ENCODE results near the gene PNRC1.
"Not testable (repeated sequence)": the region's sequence is repeated elsewhere in the genome, so short reads cannot be mapped to it uniquely, and the experiment has no call there.

PNRC1 gene

GRCh38 chr6:89116702-89117101 is 36.2 kb downstream of the PNRC1 start:
- no peak for DNase-seq

DNA sequence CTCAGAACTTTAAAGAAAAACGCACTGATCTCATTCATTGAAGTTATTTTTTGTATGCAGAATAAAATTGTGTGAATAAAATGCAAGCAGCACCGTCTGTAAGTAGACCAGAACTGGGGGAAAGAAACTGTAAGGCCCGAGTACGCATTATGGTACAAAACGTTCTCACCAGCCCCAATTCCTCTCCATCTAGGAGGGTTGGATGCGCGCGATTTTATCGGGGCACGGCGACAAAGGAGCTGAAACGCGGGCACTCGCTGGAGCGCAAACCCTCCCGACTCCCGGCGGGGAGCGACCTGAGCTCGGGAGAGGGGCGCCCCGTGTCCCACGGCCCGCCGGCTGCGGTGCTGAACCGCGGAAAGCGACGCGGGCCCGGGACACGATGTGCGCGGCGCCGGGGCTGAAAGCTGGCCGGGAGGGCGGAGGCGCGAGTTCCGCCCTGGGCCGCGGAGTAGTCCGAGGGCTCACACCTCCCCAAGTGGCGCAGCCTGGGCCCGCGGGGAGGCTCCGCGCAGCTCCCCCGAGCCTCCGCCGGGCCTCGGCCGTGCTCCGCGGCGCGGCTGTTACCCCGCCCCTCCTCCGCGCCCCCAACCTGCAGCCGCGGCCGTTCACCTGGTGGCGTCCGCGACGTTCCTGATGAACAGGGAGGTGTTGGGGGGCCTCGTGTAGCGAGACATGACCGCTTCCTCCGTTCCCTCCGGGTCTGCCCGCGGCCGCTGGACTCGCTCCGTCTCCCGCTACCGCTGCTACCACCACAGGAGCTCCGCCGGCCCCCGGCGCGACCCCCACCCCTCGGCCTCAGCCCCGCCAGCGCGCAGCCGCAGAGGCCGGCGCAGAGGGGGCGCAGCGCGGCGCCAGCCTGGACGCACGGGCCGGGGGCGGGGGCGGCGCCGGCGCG is 36.9 kb downstream of the PNRC1 start, which contains the start of gene SRSF12:
Gene SRSF12, minus strand, starts transcription at position 861 of the 898 bp plus-strand sequence. Its CDS starts 184 bp downstream, at position 677.
- peak; percentile 31 to 43 for DNase-seq

- no peak for DNase-seq
These were observed 38.4 kb downstream of the PNRC1 start for GRCh38 chr6:89118931-89119330.

DNA sequence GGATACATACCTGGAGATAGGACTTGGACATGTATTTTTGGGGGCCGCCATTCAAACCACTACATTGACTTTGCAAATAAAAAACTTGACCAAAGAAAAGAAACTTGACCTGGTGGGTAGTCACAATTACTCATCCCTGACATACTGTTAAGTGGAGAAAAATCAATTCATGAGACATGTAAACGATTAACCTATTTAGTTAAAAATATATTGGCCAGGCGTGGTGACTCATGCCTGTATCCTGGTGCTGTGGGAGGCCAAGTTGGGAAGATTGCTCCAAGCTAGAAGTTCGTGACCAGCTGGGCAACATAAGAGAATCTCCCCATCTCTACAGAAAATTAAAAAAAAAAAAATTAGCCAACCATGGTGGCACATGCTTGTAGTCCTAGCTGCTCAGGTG is 39.8 kb downstream of the PNRC1 start:
- no peak for DNase-seq

GRCh38 chr6:89121934-89122333 is 41.4 kb downstream of the PNRC1 start:
- DNase-seq, result no peak

DNA sequence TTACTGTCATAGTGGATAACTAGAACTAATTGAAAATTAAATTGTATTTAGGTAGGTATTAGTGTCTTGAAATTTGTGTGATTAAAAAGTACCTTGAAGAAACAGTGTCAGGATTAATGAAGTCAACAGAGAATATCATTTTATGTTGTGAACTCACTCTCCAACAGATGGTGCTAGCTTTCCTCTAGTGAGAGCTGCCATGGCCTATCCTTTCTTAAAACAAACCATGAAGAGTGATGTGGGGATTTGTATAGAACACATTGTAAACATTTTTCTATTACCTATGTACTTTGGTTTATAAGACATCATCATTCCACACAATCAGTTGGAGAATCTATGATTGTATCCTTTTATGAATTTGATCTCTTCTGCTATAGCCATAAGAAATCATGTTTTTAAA is 42.1 kb downstream of the PNRC1 start:
- no peak for DNase-seq

DNA sequence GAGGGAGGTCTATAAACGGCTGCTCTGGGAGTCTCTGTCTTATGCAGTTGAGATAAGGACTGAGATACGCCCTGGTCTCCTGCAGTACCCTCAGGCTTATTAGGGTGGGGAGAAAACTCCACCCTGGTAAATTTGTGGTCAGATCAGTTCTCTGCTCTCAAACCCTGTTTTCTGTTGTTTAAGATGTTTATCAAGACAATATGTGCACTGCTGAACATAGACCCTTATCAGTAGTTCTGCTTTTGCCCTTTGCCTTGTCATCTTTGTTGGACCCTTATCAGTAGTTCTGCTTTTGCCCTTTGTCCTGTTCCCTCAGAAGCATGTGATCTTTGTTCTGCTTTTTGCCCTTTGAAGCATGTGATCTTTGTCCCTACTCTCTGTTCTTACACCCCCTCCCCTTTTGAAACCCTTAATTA is 47.7 kb downstream of the PNRC1 start:
- not testable (repeated sequence) for DNase-seq

DNA sequence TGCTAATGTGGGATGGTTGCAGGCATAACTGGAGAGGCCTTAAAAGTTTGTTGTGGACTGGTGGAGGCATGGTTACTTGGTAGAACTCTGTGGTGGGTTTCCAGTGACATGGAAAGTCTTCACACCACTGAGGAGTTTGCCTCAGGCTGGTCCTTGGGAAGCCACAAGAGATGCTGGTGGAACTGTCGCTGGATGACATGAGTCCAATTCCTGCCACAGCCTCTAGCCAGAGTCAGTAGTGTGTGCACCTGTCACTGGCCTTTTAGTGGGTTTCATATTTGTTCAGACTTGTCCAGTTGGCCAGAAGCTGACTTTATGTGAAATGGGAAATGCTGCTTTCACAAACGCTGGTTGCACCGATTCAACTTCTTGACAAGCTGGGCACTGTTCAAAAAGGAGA is 51.0 kb downstream of the PNRC1 start:
- no peak for DNase-seq

GRCh38 chr6:89132057-89132456 is 51.5 kb downstream of the PNRC1 start:
- no peak for DNase-seq

DNA sequence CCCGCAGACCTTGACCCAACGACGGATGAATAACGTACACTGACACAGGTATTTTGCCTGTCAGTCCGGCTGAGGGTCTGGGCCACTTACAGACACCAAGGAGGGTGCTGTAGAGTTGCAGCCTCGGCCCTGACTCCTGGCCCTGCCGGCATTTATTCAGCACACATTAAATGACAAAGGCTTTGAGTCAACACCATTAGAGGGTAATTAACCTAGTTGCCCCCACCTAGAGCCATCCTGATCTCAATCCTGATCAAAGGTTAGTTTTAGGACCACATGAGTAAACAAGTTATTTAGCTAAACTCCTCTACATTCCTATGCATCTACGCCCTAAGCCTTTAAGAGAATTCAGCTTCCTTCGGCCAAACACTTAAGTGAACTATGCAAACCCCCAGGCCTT is 53.4 kb downstream of the PNRC1 start:
- no peak for DNase-seq

DNA sequence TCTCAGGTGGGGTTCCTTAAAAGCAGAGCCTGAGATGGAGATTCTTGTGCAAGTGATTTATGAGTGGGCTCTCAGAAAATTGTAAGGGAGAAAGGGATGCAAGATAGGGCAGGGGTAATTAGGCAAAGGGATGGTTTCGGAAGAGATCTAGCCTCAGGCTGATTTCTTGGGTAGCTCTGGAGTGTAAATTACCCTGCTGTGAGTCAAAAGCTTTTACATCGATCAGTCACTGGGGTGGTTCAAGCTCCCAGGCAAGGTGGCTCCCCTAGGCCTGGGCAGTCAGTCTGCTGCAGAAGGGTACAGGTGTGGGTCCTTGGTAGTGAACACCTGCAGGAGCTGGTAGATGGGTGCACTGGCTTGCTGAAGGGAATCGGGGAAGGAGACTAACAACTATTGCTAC is 54.2 kb downstream of the PNRC1 start:
- no peak for DNase-seq
